Stimulated activated CD8-positive, alpha-beta memory T cell treated with anti-CD3 and anti-CD28 coated beads, Interleukin-15, amount 100 ng/mL, for 48 hours (primary cell): ENCODE data around the gene PRMT3.
A peak's percentile ranks its signal among the peaks of the same experiment; 100 is the strongest.
"Not testable (repeated sequence)": the region's sequence is repeated elsewhere in the genome, so short reads cannot be mapped to it uniquely, and the experiment has no call there.

Experiments
- DNase-seq, 2 donors: peaks; one replicate each; pipeline ENCODE4 v3.0.0-alpha.2; 2020; ENCODE audit warnings: low read depth in 2 of 2

The PRMT3 gene

DNA sequence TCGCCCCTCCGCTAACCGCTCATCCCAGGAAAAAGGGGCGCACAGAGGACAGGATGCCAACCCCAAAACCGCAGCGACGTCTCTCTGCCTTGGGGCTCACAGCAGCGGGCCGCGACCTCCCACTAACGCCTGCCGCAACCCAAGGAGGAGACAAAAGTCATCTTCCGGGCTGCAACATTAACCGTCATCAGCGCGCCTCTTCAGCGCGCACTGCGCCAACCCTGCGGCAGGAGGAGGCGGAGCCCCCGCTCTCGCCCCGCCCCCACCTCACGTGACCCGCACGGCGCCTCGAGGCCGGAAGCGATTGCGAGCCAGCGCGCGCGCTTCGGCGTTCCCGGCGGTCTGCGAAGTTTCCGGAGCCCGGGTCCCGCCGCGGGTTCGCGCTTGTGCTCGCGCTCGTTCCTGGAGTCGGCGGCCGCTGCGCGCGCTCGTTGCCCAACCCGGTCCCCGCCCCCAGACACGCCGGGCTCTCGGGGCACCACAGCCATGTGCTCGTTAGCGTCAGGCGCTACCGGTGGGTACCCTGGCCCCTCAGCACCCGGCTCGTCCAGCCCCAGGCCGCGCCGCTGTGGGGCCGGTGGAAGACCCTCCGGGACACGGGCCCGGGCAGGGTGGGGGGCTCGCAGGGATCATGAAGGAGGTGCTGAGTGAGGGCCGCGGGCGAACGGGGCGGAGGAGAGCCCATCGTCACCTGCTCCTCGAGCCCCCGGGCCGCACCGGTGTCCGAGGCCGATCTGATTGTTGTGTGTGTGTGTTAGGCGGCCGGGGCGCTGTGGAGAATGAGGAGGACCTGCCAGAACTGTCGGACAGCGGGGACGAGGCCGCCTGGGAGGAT lies at the start of gene PRMT3:
Gene PRMT3 (plus strand): TSS at position 456 of the 835 bp plus-strand sequence. CDS start 31 bp downstream, at position 487.
- peak; percentile 96 for DNase-seq

GRCh38 chr11:20342347-20343141 lies 45.0 kb upstream of the PRMT3 start:
- DNase-seq: no peak

- DNase-seq: no peak
Observed at GRCh38 chr11:20351136-20351535, 36.4 kb upstream of the PRMT3 start.

DNA sequence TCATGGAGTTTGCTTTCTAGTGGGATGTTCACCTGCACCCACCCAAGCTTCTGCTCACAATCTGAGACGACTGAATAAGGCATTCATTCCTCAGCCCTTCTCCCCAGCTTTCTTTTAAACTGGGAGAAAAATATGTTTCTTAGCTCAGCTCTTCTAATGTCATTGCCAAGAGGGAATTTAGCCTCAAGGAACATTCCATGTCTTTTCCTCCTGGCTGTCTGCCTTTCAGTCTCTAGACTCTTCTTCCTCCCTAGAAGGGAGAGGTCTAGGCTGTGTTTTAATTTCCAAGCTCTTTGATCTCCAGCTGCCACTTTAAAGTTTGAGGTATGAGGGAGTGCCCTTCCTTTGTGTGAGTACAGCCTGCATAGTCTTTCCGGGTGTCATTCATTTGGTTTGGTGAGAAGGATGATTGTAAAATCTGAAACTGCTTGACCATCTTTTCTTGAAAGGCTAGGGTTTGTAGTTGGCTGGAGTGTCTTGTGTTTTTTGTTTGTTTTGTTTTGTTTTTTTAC lies 35.7 kb upstream of the PRMT3 start:
- no peak for DNase-seq

DNA sequence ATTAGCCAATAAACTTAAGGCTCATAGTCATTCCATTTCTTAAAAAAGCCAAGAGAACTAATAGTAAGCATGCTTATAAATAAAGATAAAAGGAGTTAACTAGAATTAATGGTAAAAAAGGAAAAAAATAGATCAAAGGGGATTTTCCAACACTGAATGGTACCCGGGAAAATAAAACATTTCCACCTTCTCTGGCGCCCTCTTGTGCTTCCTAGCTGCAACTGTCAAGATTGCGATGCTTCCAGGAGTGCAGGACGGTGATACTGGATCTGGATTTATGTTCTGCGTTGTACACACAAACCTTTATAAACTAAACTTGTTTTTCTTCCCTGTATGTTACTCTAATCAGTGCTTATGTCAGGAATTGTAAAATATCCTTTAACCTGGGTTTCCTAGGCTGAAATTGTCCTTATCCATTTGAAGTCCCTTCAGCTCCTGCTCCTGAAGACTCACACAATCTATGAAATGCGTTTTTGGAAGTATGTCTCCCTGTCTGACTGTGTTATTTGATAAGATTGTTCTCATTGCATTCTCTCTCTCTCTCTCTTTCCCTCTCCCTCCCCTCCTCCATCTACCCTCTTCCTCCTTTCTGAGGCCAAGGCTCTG lies 33.6 kb upstream of the PRMT3 start:
- no peak for DNase-seq

DNA sequence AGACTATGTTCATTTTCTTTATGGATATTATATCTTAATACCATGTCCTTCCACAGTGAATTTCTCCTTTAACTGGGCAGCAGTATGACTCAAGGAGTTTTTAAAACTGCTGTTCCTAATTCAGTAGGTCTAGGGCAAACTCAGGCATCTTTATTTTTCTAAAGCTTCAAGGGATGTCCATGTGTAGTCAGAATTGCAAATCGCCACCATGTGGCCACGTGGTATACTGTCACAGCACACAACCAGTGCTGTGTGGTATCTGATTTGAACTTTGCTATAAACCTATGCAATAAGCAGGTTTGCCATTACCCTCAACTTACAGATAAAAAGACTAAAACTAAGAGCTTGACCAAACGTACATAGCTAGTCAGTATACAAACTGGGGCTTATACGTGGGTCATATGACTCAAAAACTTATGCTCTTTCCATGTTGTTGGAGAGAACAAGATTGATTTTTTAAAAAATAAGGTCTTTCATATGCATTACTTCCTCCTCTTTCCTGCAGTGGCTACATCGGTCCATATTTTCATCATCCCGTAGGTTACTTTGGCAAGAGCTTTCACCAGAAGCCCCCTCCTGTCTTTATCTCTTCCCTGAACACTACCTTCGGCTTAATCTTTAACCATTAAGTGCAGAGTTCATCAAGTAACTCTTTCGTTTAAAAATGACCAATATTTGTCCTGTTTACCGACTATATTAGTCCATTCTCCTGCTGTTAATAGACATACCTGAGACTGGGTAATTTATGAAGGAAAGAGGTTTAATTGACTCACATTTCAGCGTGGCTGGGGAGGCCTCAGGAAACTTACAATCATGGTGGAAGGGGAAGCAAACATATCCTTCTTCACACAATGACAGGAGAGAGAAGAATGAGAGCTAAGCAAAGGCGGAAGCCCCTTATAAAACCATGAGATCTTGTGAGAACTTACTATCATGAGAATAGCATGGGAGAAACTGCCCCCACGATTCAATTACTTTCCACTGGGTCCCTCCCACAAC lies 32.0 kb upstream of the PRMT3 start:
- DNase-seq: peak in 1 of 2 donors; percentile 12

DNA sequence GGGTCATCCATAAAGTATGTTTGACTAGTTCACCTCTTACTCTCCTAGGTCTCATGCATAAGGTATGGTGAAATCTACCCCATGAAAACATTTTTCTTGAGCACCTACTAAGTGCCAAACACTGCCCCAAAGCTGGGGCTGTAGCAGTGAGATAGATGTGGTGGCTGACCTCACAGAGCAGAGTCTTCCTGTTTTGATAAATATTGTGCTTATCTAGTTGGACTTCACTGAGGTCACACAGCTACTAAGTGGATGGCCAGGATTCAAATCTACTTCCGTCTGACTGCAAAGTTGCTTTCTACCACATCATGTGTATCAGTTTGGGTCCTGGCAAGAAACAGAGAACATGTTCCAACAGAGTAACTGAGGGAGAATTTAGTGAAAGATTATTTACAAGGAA lies 30.4 kb upstream of the PRMT3 start:
- no peak for DNase-seq

- no peak for DNase-seq
Observed at GRCh38 chr11:20360650-20361049, 26.9 kb upstream of the PRMT3 start.

GRCh38 chr11:20362481-20362880 lies 25.0 kb upstream of the PRMT3 start:
- DNase-seq: no peak

DNA sequence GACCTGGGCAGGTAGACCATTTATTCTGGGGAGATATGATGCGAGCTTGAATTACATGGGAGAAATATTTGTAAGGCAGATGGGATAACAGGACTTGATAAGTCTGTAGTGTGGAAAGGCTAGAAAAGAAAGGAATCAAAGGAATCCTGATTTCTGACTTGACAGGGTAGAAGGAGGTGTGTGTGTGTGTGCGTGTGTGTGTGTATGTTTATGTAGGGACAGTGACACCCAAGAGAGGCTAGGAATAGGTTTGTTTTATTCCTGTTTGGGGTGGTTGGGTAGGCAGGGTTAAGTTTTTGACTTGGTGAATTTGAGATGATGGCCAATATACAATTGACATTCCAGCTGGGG lies 24.4 kb upstream of the PRMT3 start:
- no peak for DNase-seq

DNA sequence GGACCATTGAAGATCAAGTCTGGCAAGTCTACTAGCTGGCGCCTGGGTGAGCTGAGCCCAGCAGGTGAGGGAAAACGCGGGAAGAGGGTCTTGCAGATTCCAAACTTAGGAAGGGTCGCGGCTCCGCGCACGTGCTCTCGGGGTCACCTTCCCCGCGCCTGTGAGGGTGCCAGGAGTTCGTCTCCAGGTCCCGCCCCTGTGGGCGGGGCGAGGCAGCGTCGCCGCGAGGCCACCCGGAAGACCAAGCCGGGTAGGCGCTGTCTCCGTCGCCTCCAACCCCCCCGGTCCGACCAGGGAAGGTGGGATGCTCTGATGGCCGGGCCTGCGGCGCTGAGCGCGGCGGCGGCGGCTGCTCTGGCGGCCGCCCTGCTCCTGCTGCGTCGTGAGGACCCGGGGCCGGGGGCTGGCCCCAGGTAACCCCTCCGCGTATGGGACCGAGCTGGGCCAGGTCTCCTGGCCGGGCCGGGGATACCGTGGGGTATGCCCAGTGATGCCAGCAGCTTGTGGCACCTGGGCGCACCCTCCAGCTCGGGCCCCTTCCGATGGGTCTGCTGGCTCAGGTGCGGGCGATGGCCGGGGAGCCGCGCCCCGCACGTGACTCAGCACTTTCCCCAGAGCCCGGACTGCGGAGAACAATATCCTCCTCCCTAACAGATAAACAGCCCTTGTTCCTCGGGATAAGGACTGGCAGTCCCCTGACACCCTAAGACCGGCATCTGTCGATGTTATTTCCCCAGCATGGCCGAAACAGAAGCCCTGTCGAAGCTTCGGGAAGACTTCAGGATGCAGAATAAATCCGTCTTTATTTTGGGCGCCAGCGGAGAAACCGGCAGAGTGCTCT lies 23.8 kb upstream of the PRMT3 start, which contains the start of gene HTATIP2:
Gene HTATIP2 (plus strand): TSS at position 215 of the 841 bp plus-strand sequence. CDS start 524 bp downstream, at position 739.
- DNase-seq: peak; percentile 56 to 66

GRCh38 chr11:20364341-20364792 lies 23.1 kb upstream of the PRMT3 start:
- DNase-seq: no peak

GRCh38 chr11:20365465-20365864 lies 22.1 kb upstream of the PRMT3 start:
- DNase-seq: not testable (repeated sequence)

- DNase-seq: peak in 1 of 2 donors; percentile 57
Observed at GRCh38 chr11:20367313-20367948, 20.1 kb upstream of the PRMT3 start.

GRCh38 chr11:20368438-20368837 lies 19.1 kb upstream of the PRMT3 start:
- no peak for DNase-seq

DNA sequence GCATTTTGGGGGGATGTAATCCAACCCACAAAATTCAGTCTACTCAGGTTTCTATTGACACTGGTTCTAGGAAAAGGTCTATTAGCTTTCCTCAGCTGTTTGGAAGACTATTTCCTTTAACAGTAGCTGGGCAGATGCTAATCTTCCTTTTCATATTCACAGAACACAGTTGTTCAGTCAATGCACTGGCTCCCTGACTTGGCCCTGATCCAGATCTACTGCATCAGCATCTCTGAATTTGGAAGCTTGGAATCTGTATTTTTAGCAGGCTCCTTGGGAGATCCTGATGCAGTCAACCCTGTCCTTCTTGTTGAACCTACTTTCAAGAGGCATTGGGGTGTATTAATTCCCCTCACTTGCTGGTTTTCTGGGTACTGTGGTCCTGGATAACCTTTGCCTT lies 17.7 kb upstream of the PRMT3 start:
- DNase-seq: no peak

DNA sequence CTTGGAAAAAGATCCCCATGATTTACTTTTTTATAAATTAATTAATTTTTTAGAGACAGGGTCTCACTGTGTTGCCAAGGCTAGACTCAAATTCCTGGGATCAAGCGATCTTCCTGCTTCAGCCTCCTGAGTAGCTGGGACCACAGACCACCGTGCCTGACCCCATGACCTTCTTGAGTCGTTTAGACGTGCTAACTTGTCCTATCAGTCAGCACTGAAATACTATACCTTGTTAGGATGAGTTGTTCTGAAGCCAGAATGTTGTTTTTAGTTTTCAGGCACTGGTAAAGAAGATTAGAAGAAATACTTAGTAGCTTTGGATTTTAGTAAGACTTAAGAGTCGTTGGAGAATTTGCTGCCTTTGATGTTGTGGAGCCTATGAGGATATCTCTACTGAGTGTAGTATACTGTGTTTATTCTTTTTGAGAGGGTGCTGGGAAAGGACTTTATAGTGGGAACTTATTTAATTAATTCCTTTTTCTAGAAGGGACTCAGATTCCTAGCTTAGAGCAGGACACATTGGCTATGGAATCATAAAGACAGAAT lies 15.4 kb upstream of the PRMT3 start:
- no peak for DNase-seq

- no peak for DNase-seq
Observed at GRCh38 chr11:20373147-20373546, 14.4 kb upstream of the PRMT3 start.

DNA sequence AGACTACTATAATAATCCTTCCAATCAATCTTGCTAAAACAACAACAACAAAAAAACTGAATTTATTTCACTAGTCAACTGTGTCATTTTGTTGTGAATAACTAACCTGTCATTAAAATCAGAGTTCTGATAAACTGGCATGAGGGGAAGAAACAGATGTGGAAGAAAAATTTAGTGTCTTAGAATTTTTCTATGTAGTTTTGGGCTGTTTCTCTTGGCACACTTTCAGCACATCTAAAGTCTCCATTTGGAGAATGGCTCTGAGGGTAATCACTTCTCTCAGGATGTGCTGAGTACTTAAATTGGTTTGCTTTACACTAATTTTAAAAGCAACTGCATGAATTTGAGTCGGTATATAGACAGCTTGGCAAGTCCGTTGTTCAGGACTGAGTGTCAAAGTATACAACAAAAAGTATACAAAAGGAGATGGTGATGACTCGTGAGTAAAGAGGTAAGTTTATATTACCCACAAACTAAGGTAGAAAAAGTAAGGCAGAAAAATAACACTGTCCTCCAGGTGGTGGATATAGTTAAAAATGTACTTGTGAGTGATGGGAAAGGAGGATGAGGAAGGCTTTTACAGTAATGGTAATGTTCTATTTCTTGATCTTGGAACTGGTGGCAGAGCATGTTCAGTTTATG lies 13.8 kb upstream of the PRMT3 start:
- no peak for DNase-seq
